ENCODE measurements around the gene MAML2. TPM values are rescaled to one million over a fixed set of nuclear protein-coding genes. Genes with fewer than 3 reads are reported as not detected.

MAML2 gene
- total and polyA plus RNA-seq, 7 donors = 2.8 to 20.7 (median 11.8) TPM

DNA sequence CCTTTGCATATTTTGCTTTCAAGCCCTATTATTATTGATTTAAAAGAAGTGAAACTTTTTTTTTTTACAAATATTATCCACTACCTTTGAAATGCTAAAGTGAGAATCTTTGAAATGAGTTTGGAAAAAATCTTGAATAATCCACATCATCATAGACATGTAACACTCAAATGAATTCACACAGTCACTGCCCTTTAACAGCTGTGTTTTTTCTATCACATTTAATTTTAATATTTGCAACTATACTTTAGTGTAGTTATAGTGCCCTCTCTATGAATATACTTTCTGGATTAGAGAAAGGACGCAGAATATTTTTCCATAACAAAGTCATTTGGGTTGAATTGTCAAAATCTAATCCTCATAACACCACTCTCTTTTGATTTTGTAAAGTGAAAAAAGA lies 381.2 kb downstream of the MAML2 start:
- H3K27me3 ChIP-seq = no peaks in the 10 kb centered on the region
- intact Hi-C loops (cut with DNase I) = no loop called here
- no peaks in the 10 kb centered on the region for H3K36me3 ChIP-seq
- TF ChIP-seq, protein P1, sequence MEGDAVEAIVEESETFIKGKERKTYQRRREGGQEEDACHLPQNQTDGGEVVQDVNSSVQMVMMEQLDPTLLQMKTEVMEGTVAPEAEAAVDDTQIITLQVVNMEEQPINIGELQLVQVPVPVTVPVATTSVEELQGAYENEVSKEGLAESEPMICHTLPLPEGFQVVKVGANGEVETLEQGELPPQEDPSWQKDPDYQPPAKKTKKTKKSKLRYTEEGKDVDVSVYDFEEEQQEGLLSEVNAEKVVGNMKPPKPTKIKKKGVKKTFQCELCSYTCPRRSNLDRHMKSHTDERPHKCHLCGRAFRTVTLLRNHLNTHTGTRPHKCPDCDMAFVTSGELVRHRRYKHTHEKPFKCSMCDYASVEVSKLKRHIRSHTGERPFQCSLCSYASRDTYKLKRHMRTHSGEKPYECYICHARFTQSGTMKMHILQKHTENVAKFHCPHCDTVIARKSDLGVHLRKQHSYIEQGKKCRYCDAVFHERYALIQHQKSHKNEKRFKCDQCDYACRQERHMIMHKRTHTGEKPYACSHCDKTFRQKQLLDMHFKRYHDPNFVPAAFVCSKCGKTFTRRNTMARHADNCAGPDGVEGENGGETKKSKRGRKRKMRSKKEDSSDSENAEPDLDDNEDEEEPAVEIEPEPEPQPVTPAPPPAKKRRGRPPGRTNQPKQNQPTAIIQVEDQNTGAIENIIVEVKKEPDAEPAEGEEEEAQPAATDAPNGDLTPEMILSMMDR (IDR thresholded peaks at IDR 0.05) = no peak
- TF ChIP-seq EP300 (IDR thresholded peaks at IDR 0.05) (no peak), POLR2AphosphoS5 (IDR thresholded peaks at IDR 0.05) (no peak), POLR2A (IDR thresholded peaks at IDR 0.05) (no peak)
- H3K4me3 ChIP-seq = no peak overlapping the region
- 91 to 93% methylated on average over 1 of the region's 1 CpG for WGBS, 2 donors
- no peak overlapping the region for H3K27ac ChIP-seq
- H3K9me3 ChIP-seq = no peaks in the 10 kb centered on the region
- H3K4me1 ChIP-seq = no peaks in the 10 kb centered on the region
- no peak for DNase-seq

GRCh38 chr11:95950905-95951304 lies 392.1 kb downstream of the MAML2 start:
- Histone ChIP-seq H3K27me3 (no peaks in the 10 kb centered on the region), H3K36me3 (no peaks in the 10 kb centered on the region), H3K9me3 (no peaks in the 10 kb centered on the region), H3K27ac (no peak overlapping the region), H3K4me1 (no peaks in the 10 kb centered on the region), H3K4me3 (no peak overlapping the region)
- TF ChIP-seq EP300 (IDR thresholded peaks at IDR 0.05) = no peak
- no peak for TF ChIP-seq POLR2A (IDR thresholded peaks at IDR 0.05)
- no peak for TF ChIP-seq POLR2AphosphoS5 (IDR thresholded peaks at IDR 0.05)
- TF ChIP-seq, protein P1 (IDR thresholded peaks at IDR 0.05) = no peak
- intact Hi-C loops (cut with DNase I) = no loop called here
- no peak for DNase-seq

GRCh38 chr11:95948637-95949036 lies 394.4 kb downstream of the MAML2 start:
- Histone ChIP-seq H3K27ac (no peak overlapping the region), H3K36me3 (no peaks in the 10 kb centered on the region), H3K4me3 (no peak overlapping the region), H3K4me1 (no peaks in the 10 kb centered on the region), H3K27me3 (no peaks in the 10 kb centered on the region), H3K9me3 (peaks cover 0 to 8% (median 0%) of the 10 kb centered on the region in 4 donors)
- WGBS, 2 donors = 93 to 94% methylated on average over 3 of the region's 3 CpGs
- no peak for DNase-seq
- intact Hi-C loops (cut with DNase I) = no loop called here
- TF ChIP-seq POLR2AphosphoS5 (IDR thresholded peaks at IDR 0.05) = no peak
- TF ChIP-seq POLR2A (IDR thresholded peaks at IDR 0.05) = no peak
- no peak for TF ChIP-seq EP300 (IDR thresholded peaks at IDR 0.05)
- TF ChIP-seq, protein P1 (IDR thresholded peaks at IDR 0.05) = no peak

DNA sequence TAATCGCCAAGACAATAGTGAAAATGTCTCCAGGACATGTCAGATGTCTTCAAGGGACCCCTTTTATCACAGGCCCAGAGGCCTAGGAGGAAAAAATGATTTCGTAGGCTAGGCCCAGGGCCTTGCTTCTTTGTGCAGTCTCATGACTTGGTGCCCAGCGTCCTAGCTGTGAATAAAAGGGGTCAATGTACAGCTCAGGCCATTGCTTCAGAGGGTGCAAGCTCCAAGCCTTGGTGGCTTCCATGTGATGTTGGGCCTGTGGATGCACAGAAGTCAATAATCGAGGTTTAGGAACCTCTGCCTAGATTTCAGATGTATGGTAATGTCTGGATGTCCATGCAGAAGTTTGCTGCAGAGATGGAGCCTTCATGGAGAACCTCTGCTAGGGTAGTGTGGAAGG lies 398.4 kb downstream of the MAML2 start:
- TF ChIP-seq POLR2A (IDR thresholded peaks at IDR 0.05) (no peak), EP300 (IDR thresholded peaks at IDR 0.05) (no peak), POLR2AphosphoS5 (IDR thresholded peaks at IDR 0.05) (no peak)
- TF ChIP-seq, protein P1 (IDR thresholded peaks at IDR 0.05) = no peak
- Histone ChIP-seq H3K27ac (no peak overlapping the region), H3K36me3 (no peaks in the 10 kb centered on the region), H3K4me1 (no peaks in the 10 kb centered on the region), H3K9me3 (peaks cover 0 to 8% (median 0%) of the 10 kb centered on the region in 4 donors), H3K27me3 (no peaks in the 10 kb centered on the region), H3K4me3 (no peak overlapping the region)
- WGBS, 2 donors = 91 to 93% methylated on average over 4 of the region's 4 CpGs
- no peak for DNase-seq
- intact Hi-C loops (cut with DNase I) = no loop called here

GRCh38 chr11:95943546-95943945 lies 399.4 kb downstream of the MAML2 start:
- H3K9me3 ChIP-seq = peaks cover 0 to 8% (median 0%) of the 10 kb centered on the region in 4 donors
- DNase-seq = no peak
- H3K4me3 ChIP-seq = no peak overlapping the region
- TF ChIP-seq POLR2AphosphoS5 (IDR thresholded peaks at IDR 0.05) (no peak), POLR2A (IDR thresholded peaks at IDR 0.05) (no peak), EP300 (IDR thresholded peaks at IDR 0.05) (no peak)
- TF ChIP-seq, protein P1 (IDR thresholded peaks at IDR 0.05) = no peak
- intact Hi-C loops (cut with DNase I) = no loop called here
- no peaks in the 10 kb centered on the region for H3K27me3 ChIP-seq
- WGBS, 2 donors = 88 to 93% methylated on average over 1 of the region's 1 CpG
- no peaks in the 10 kb centered on the region for H3K4me1 ChIP-seq
- H3K36me3 ChIP-seq = no peaks in the 10 kb centered on the region
- H3K27ac ChIP-seq = no peak overlapping the region
